Naive B cell (primary cell): ENCODE data around the gene OST4. TPM values are rescaled to one million over a fixed set of nuclear protein-coding genes. Genes with fewer than 3 reads are reported as not detected.

ENCODE experiments used
- ATAC-seq, 2 donors: fragments of 150-1000 bp; cut with Tn5 transposase; 2 replicates each; pipeline ENCODE4 v1.10.0; 2021; ENCODE audit warnings: low read depth in 2 of 2, mild to moderate bottlenecking in 2 of 2, moderate library complexity in 2 of 2
- DNase-seq: peaks from one replicate; pipeline ENCODE4 v3.0.0; 2022
- H3K27ac Mint-ChIP-seq, 6 donors: one replicate each; pipeline ENCODE4 v1.8.0; 2020 to 2022; ENCODE audit warnings: mild to moderate bottlenecking in 6 of 6, mixed read lengths in 6 of 6, moderate library complexity in 5 of 6, inconsistent platforms in 2 of 6
- H3K27me3 Mint-ChIP-seq, 3 donors: one replicate each; pipeline ENCODE4 v1.8.0; 2021 to 2022; ENCODE audit warnings: mixed read lengths in 3 of 3, mild to moderate bottlenecking in 1 of 3
- H3K36me3 Mint-ChIP-seq, 2 donors: one replicate each; pipeline ENCODE4 v1.8.0; 2020 to 2022; ENCODE audit warnings: mixed read lengths in 2 of 2, inconsistent platforms in 1 of 2, mild to moderate bottlenecking in 1 of 2
- H3K4me1 Mint-ChIP-seq, 3 donors: one replicate each; pipeline ENCODE4 v1.8.0; 2020 to 2022; ENCODE audit warnings: mixed read lengths in 3 of 3, inconsistent platforms in 1 of 3, mild to moderate bottlenecking in 1 of 3, moderate library complexity in 1 of 3
- H3K4me3 Mint-ChIP-seq, 8 donors: one replicate each; pipeline ENCODE4 v1.8.0; 2020 to 2022; ENCODE audit warnings: mild to moderate bottlenecking in 8 of 8, mixed read lengths in 8 of 8, moderate library complexity in 8 of 8, inconsistent platforms in 2 of 8
- H3K9me3 Mint-ChIP-seq, 7 donors: one replicate each; pipeline ENCODE4 v1.8.0; 2020 to 2022; ENCODE audit warnings: mixed read lengths in 7 of 7, mild to moderate bottlenecking in 5 of 7, inconsistent platforms in 2 of 7, moderate library complexity in 1 of 7
- polyA plus RNA-seq, 6 donors: library from polyadenylated mRNA; unstranded; fragments of 300-500 nt; fragmentation: Illumina TruSeq; gene quantifications; one replicate each; pipeline ENCODE4 v1.2.3, GENCODE V29; 2021; ENCODE audit warnings: low read depth in 6 of 6

Gene OST4
- polyA plus RNA-seq, 6 donors from 2014 or later: 594 to 733 (median 606) TPM

DNA sequence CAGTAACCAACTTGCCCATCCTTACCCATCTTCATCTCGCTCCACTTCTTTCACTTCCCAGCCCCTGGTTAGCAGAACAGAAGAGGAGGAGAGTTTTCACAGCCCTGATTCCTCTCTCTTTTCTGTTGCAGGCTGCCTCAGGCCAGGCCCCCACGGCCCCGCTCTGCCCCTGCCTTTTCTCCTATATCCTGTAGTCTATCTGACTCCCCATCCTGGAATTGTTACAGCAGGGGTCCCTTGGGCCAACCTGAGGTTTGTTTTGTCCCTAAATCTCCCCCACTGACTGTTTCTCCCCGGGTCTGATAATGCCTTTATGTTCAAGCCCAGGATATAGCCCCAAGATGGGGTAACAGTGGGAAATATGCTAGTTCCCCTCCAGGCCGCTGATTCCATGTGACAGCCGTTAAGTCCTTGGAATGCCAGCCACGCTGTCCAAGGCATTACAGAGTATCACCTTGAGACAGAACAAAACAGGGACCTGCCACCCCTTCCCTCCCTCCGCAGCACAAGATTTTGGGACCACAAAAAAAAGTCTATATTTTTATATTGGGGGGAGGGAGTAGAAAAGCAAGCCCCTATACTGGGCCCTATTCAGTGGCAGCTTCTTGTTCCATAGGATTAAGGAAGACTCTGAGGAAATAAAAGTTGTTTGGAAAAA lies 1.4 kb downstream of the OST4 start:
- H3K4me1 Mint-ChIP-seq: peaks cover 41 to 70% (median 66%) of the 10 kb centered on the region in 3 donors
- DNase-seq (no peak), ATAC-seq (no peak)
- H3K36me3 Mint-ChIP-seq: no peaks in the 10 kb centered on the region
- peak overlapping the region in 3 of 6 donors; percentile 74 to 92 (median 76) for H3K27ac Mint-ChIP-seq
- H3K4me3 Mint-ChIP-seq: peak overlapping the region; percentile 95 to 98 (median 97)
- H3K27me3 Mint-ChIP-seq: no peaks in the 10 kb centered on the region
- no peaks in the 10 kb centered on the region for H3K9me3 Mint-ChIP-seq

DNA sequence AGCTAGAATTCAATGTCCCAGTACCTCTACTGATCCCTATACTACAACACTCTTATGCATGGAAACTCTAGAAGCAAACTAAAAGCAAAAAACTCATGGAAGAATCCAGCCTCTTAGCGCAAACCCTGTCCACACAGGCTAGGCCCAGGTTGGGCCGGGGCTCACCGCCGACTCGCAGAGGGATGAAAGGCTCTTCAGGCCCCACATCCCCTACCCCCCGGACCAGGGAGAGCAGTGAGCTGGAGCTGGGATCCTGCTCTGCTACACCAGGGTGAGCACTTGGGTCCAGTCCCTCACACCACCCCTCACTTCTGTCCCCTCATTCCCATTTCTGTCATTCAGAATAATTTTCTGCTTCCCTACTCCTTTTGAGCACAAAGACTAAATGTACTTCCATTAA lies 2.0 kb downstream of the OST4 start:
- Mint-ChIP-seq H3K9me3 (no peaks in the 10 kb centered on the region), H3K27ac (peak overlapping the region in 4 of 6 donors; percentile 74 to 92 (median 78)), H3K27me3 (no peaks in the 10 kb centered on the region), H3K4me1 (peaks cover 35 to 64% (median 59%) of the 10 kb centered on the region in 3 donors), H3K36me3 (no peaks in the 10 kb centered on the region), H3K4me3 (peak overlapping the region in 6 of 8 donors; percentile 21 to 98 (median 73))
- no peak for ATAC-seq
- no peak for DNase-seq

- DNase-seq (no peak), ATAC-seq (no peak)
- Mint-ChIP-seq H3K4me3 (peak overlapping the region in 1 of 8 donors; percentile 68), H3K9me3 (no peaks in the 10 kb centered on the region), H3K27ac (peak overlapping the region in 2 of 6 donors; percentile 29 to 57), H3K27me3 (no peaks in the 10 kb centered on the region), H3K4me1 (peaks cover 43 to 74% (median 47%) of the 10 kb centered on the region in 3 donors), H3K36me3 (peaks cover 0 to 5% of the 10 kb centered on the region in 2 donors)
These were observed 4.1 kb downstream of the OST4 start for GRCh38 chr2:27067385-27067784.

- DNase-seq: no peak
- H3K4me3 Mint-ChIP-seq: no peak overlapping the region
- peaks cover 32 to 59% (median 36%) of the 10 kb centered on the region in 3 donors for H3K4me1 Mint-ChIP-seq
- peaks cover 0 to 6% of the 10 kb centered on the region in 2 donors for H3K36me3 Mint-ChIP-seq
- no peak for ATAC-seq
- H3K27ac Mint-ChIP-seq: peak overlapping the region in 2 of 6 donors; percentile 22 to 63
- H3K9me3 Mint-ChIP-seq: no peaks in the 10 kb centered on the region
- no peaks in the 10 kb centered on the region for H3K27me3 Mint-ChIP-seq
These were observed 6.3 kb downstream of the OST4 start for GRCh38 chr2:27065128-27065527.

DNA sequence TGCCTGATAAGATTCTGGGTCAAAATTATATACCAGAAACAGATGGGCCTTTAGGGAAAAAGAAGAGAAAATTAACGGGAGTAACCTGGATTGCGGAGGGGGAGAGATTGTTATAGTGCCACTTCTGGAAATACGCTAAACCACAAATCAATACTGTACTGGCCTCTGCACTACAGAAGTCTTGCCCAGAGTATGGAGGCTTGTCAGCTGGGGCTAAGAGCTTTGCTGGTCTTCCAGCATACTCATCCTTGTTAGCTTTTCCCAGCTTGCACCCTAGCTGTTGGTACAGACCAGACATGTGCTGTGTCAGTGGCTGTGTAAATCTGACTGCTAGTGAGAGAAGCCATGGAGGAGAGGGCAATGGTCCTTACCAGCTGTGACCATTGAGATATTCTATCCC lies 11.1 kb downstream of the OST4 start:
- Mint-ChIP-seq H3K9me3 (no peaks in the 10 kb centered on the region), H3K4me1 (peaks cover 3 to 24% (median 16%) of the 10 kb centered on the region in 3 donors), H3K4me3 (no peak overlapping the region), H3K27me3 (no peaks in the 10 kb centered on the region), H3K27ac (no peak overlapping the region), H3K36me3 (peaks cover 5 to 10% of the 10 kb centered on the region in 2 donors)
- ATAC-seq (no peak), DNase-seq (no peak)

DNA sequence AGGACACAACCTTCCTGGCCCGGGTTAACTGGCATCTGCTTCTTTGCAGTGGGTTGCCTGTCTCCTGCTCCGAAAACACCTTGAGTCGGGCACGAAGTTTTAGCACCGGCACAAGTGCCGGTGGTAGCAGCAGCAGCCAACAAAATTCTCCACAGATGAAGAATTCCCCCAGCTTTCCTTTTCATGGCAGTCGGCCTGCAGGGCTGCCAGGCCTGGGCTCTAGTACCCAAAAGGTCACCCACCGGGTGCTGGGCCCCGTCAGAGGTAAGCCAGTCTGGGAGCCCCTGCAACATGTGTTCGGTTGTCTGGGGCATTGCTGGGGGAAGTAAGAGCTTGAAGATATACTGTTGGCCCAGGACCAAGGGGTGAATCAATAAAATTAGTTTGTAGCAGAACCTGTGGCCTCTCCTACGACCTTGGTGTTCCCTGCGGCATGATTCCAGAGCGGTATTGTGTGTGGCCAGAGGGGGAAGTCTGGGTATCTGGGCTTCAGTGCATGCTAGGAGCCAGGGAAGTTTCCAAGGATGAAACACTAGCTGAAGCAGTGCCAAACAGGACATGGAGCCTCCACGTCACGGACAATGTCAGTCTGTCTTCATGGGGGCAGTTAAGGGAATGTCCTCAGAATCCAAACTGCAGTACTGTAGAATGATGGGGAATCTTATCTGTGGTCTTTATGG lies 12.2 kb downstream of the OST4 start:
- Mint-ChIP-seq H3K4me1 (peaks cover 5 to 21% (median 12%) of the 10 kb centered on the region in 3 donors), H3K36me3 (peaks cover 10 to 14% of the 10 kb centered on the region in 2 donors), H3K9me3 (no peaks in the 10 kb centered on the region), H3K4me3 (peak overlapping the region in 1 of 8 donors; percentile 51), H3K27me3 (no peaks in the 10 kb centered on the region), H3K27ac (peak overlapping the region in 1 of 6 donors; percentile 84)
- DNase-seq (no peak), ATAC-seq (no peak)

DNA sequence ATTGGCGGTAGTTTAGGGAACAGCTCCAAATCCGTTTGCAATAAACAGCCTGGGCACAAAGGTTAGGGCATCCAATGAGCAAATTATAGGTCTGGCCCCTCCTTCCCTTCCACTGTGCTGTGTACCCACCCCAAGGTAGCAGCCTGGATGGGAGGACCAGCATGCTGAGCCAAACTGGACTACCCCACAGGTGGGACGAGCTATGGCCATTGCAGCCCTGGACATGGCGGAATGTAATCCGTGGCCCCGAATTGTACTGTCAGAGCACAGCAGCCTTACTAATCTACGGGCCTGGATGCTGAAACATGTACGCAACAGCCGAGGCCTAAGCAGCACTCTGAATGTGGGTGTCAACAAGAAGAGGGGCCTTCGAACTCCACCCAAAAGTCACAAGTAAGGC lies 13.2 kb downstream of the OST4 start:
- ATAC-seq: no peak
- Mint-ChIP-seq H3K27me3 (no peaks in the 10 kb centered on the region), H3K4me3 (no peak overlapping the region), H3K36me3 (peaks cover 10 to 14% of the 10 kb centered on the region in 2 donors), H3K27ac (no peak overlapping the region), H3K4me1 (peaks cover 5 to 14% (median 8%) of the 10 kb centered on the region in 3 donors), H3K9me3 (no peaks in the 10 kb centered on the region)
- no peak for DNase-seq

- H3K36me3 Mint-ChIP-seq: peaks cover 7 to 10% of the 10 kb centered on the region in 2 donors
- no peaks in the 10 kb centered on the region for H3K27me3 Mint-ChIP-seq
- peaks cover 1 to 13% (median 9%) of the 10 kb centered on the region in 3 donors for H3K4me1 Mint-ChIP-seq
- no peaks in the 10 kb centered on the region for H3K9me3 Mint-ChIP-seq
- H3K27ac Mint-ChIP-seq: peak overlapping the region in 1 of 6 donors; percentile 49
- ATAC-seq: no peak
- no peak for DNase-seq
- no peak overlapping the region for H3K4me3 Mint-ChIP-seq
These were observed 14.3 kb downstream of the OST4 start for GRCh38 chr2:27057184-27057583.

GRCh38 chr2:27054721-27055120 lies 16.7 kb downstream of the OST4 start:
- no peak for ATAC-seq
- Mint-ChIP-seq H3K4me3 (peak overlapping the region in 2 of 8 donors; percentile 23 to 95), H3K27ac (no peak overlapping the region), H3K4me1 (peaks cover 18 to 35% (median 19%) of the 10 kb centered on the region in 3 donors), H3K36me3 (peaks cover 18 to 22% of the 10 kb centered on the region in 2 donors), H3K27me3 (peaks cover 0 to 12% (median 11%) of the 10 kb centered on the region in 3 donors), H3K9me3 (peaks cover 0 to 11% (median 2%) of the 10 kb centered on the region in 7 donors)
- no peak for DNase-seq

GRCh38 chr2:27053776-27054175 lies 17.7 kb downstream of the OST4 start:
- Mint-ChIP-seq H3K36me3 (peaks cover 18 to 22% of the 10 kb centered on the region in 2 donors), H3K27ac (peak overlapping the region in 2 of 6 donors; percentile 14 to 54), H3K4me1 (peaks cover 20 to 35% (median 22%) of the 10 kb centered on the region in 3 donors), H3K27me3 (peaks cover 0 to 12% (median 11%) of the 10 kb centered on the region in 3 donors), H3K4me3 (peak overlapping the region in 5 of 8 donors; percentile 4 to 95 (median 54)), H3K9me3 (peaks cover 0 to 11% (median 2%) of the 10 kb centered on the region in 7 donors)
- ATAC-seq (no peak), DNase-seq (no peak)

DNA sequence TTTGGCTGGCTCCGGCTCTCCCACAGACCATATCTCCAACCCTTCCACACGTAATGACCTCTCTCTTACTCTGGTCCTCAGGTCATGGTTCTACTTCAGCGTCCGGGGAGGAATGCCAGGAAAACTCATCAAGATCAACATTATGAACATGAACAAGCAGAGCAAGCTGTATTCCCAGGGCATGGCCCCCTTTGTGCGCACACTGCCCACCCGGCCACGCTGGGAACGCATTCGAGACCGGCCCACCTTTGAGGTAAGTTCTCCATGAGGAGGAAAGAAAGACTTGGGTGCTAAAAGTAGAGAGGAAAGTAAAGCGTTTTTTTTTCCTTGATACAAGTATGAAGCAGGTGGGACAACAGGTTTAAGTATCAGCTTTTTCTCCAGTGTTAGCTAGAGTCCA lies 18.1 kb downstream of the OST4 start:
- H3K9me3 Mint-ChIP-seq: peaks cover 0 to 11% (median 2%) of the 10 kb centered on the region in 7 donors
- peak overlapping the region in 3 of 6 donors; percentile 6 to 53 (median 44) for H3K27ac Mint-ChIP-seq
- no peak for ATAC-seq
- no peak for DNase-seq
- peak overlapping the region in 6 of 8 donors; percentile 25 to 95 (median 62) for H3K4me3 Mint-ChIP-seq
- H3K27me3 Mint-ChIP-seq: peaks cover 0 to 12% (median 11%) of the 10 kb centered on the region in 3 donors
- H3K36me3 Mint-ChIP-seq: peaks cover 18 to 22% of the 10 kb centered on the region in 2 donors
- H3K4me1 Mint-ChIP-seq: peaks cover 20 to 34% (median 22%) of the 10 kb centered on the region in 3 donors

DNA sequence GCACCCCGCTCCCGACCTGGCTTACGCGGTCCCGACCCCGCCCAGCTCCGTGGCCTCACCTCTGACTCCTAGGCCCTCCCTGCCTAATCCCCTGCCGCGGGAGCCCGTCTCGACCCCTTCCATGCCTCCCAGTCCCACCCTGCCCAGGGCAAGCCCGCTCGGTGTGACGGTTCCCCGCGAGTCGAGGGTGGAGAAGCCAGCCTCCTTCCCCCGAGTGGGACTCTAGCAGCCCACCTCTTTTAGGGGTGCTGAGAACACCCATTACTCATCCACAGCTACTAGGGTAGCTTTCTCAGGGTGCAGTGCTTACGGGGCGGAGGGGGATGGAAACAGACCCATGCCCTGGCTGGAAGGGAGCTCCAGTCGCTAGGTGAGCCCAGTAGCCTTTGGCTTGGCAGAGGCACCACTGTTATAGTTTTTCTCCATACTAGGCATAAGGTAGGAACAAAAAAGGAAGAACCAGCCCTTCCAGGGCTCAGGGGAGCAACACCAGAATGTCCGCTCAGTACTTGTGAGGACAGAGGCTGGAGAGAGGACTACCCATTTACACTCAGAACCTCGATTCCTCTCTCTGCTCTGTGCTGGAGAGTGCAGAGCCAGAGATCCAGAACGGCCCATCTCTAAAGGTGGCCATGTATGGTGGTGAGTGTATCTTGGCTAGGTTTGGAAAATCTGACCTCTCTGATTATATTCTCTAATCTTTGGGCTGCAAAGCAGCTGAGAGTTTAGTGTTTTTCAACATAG lies 19.4 kb downstream of the OST4 start:
- Mint-ChIP-seq H3K4me3 (peak overlapping the region; percentile 87 to 97 (median 92)), H3K27ac (peak overlapping the region; percentile 77 to 100 (median 90)), H3K9me3 (peaks cover 0 to 11% (median 2%) of the 10 kb centered on the region in 7 donors), H3K4me1 (peaks cover 20 to 34% (median 22%) of the 10 kb centered on the region in 3 donors), H3K27me3 (peaks cover 0 to 12% (median 11%) of the 10 kb centered on the region in 3 donors), H3K36me3 (peaks cover 18 to 22% of the 10 kb centered on the region in 2 donors)
- DNase-seq: no peak
- ATAC-seq: no peak
